GM12874 (cell line): ENCODE results near the gene ABLIM2.

Experiments used
- CTCF ChIP-seq: IDR thresholded peaks from 2 replicates; pipeline ENCODE4 v1.5.1; 2011; ENCODE audit warnings: low read depth, mild to moderate bottlenecking, control low read depth, low read length, moderate library complexity; ENCODE audit not compliant: insufficient read depth

The ABLIM2 gene

GRCh38 chr4:8006471-8006870, 152.1 kb downstream of the ABLIM2 start:
- TF ChIP-seq CTCF, result no peak

GRCh38 chr4:8005814-8006215, 152.8 kb downstream of the ABLIM2 start:
- TF ChIP-seq CTCF, result no peak

GRCh38 chr4:8005033-8005808, 153.4 kb downstream of the ABLIM2 start:
- TF ChIP-seq CTCF, result no peak

- TF ChIP-seq CTCF, result no peak
These were observed 154.5 kb downstream of the ABLIM2 start for GRCh38 chr4:8004066-8004465.

GRCh38 chr4:8002525-8003309, 155.9 kb downstream of the ABLIM2 start:
- no peak for TF ChIP-seq CTCF

- no peak for TF ChIP-seq CTCF
These were observed 156.9 kb downstream of the ABLIM2 start for GRCh38 chr4:8001564-8002355.

- no peak for TF ChIP-seq CTCF
These were observed 157.7 kb downstream of the ABLIM2 start for GRCh38 chr4:8000721-8001491.
